CD8-positive, alpha-beta memory T cell (primary cell): ENCODE data around the gene GSG1L2. TPM values are rescaled to one million over a fixed set of nuclear protein-coding genes. Genes with fewer than 3 reads are reported as not detected.
"Not testable (repeated sequence)": the region's sequence is repeated elsewhere in the genome, so short reads cannot be mapped to it uniquely, and the experiment has no call there.

Experiments used
- CTCF ChIA-PET: fragments of 350-600 bp; sonication (Branson Sonifier 250); formaldehyde crosslinking; loops from one replicate; lab custom pipeline; 2021; ENCODE audit warnings: antibody characterized with exemption; lab: Charles Lee
- POLR2A ChIA-PET: fragments of 350-600 bp; sonication (Branson Sonifier 250); formaldehyde crosslinking; loops from one replicate; lab custom pipeline; 2021; ENCODE audit warnings: antibody characterized with exemption; lab: Charles Lee
- DNase-seq, 5 donors: peaks; one replicate each; pipeline versions ENCODE4 v3.0.0 to v3.0.0-alpha.2; 2020 to 2022; ENCODE audit warnings: mixed read lengths in 1 of 5
- H3K27ac ChIP-seq: one replicate; pipeline ENCODE4 v1.7.0; 2013; ENCODE audit warnings: low read depth, mild to moderate bottlenecking, low read length, moderate library complexity
- H3K27me3 ChIP-seq: 2 replicates; pipeline ENCODE4 v1.7.0; 2013; ENCODE audit warnings: low read length, mild to moderate bottlenecking; ENCODE audit not compliant: insufficient read depth, poor library complexity, severe bottlenecking
- H3K36me3 ChIP-seq: 2 replicates; pipeline ENCODE4 v1.7.0; 2013; ENCODE audit warnings: mild to moderate bottlenecking, low read length, moderate library complexity; ENCODE audit not compliant: insufficient read depth
- H3K4me1 ChIP-seq: 2 replicates; pipeline ENCODE4 v1.7.0; 2013; ENCODE audit warnings: mild to moderate bottlenecking, low read length, moderate library complexity; ENCODE audit not compliant: insufficient read depth
- H3K4me3 ChIP-seq: 2 replicates; pipeline ENCODE4 v1.7.0; 2013; ENCODE audit warnings: mild to moderate bottlenecking, low read length
- H3K9me3 ChIP-seq: 2 replicates; pipeline ENCODE4 v1.7.0; 2013; ENCODE audit warnings: mild to moderate bottlenecking, low read length
- H3K27ac Mint-ChIP-seq, 8 donors: one replicate each; pipeline ENCODE4 v1.8.0; 2020 to 2021; ENCODE audit warnings: mixed read lengths in 8 of 8, mild to moderate bottlenecking in 6 of 8, inconsistent platforms in 3 of 8, moderate library complexity in 3 of 8
- H3K27me3 Mint-ChIP-seq, 2 donors: one replicate each; pipeline ENCODE4 v1.8.0; 2020 to 2021; ENCODE audit warnings: mixed read lengths in 2 of 2, mild to moderate bottlenecking in 1 of 2, moderate library complexity in 1 of 2
- H3K36me3 Mint-ChIP-seq, 3 donors: one replicate each; pipeline ENCODE4 v1.8.0; 2020 to 2021; ENCODE audit warnings: mixed read lengths in 3 of 3, inconsistent platforms in 1 of 3, mild to moderate bottlenecking in 1 of 3
- H3K4me1 Mint-ChIP-seq, 3 donors: one replicate each; pipeline ENCODE4 v1.8.0; 2020 to 2021; ENCODE audit warnings: mixed read lengths in 3 of 3, inconsistent platforms in 1 of 3, mild to moderate bottlenecking in 1 of 3
- H3K4me3 Mint-ChIP-seq, 7 donors: one replicate each; pipeline ENCODE4 v1.8.0; 2020 to 2021; ENCODE audit warnings: mixed read lengths in 7 of 7, mild to moderate bottlenecking in 6 of 7, moderate library complexity in 4 of 7, inconsistent platforms in 2 of 7
- H3K9me3 Mint-ChIP-seq, 5 donors: one replicate each; pipeline ENCODE4 v1.8.0; 2020 to 2022; ENCODE audit warnings: mixed read lengths in 5 of 5, mild to moderate bottlenecking in 3 of 5, moderate library complexity in 2 of 5, inconsistent platforms in 1 of 5
- polyA plus RNA-seq: library from polyadenylated mRNA; unstranded; fragments of 300-500 nt; fragmentation: Illumina TruSeq; gene quantifications from one replicate; pipeline ENCODE4 v1.2.3, GENCODE V29; 2021
- total RNA-seq, 2 experiments: library from RNA; stranded (reverse); gene quantifications; one replicate each; pipeline ENCODE4 v1.2.3, GENCODE V29; 2021

The GSG1L2 gene
- total and polyA plus RNA-seq, 3 experiments from 2014 or later = not detected

GRCh38 chr17:9798724-9799123 lies 23.2 kb downstream of the GSG1L2 start:
- no peak overlapping the region for H3K4me3 Mint-ChIP-seq
- no peak overlapping the region for H3K27ac ChIP-seq
- no peaks in the 10 kb centered on the region for H3K36me3 ChIP-seq
- DNase-seq = no peak
- H3K4me3 ChIP-seq = no peak overlapping the region
- no peaks in the 10 kb centered on the region for H3K4me1 ChIP-seq
- H3K4me1 Mint-ChIP-seq = no peaks in the 10 kb centered on the region
- POLR2A ChIA-PET = no interaction called here
- H3K27me3 ChIP-seq = no peaks in the 10 kb centered on the region
- CTCF ChIA-PET = no interaction called here
- peaks cover 0 to 4% (median 0%) of the 10 kb centered on the region in 5 donors for H3K9me3 Mint-ChIP-seq
- no peaks in the 10 kb centered on the region for H3K36me3 Mint-ChIP-seq
- H3K27ac Mint-ChIP-seq = no peak overlapping the region
- no peaks in the 10 kb centered on the region for H3K9me3 ChIP-seq
- peaks cover 4 to 28% of the 10 kb centered on the region in 2 donors for H3K27me3 Mint-ChIP-seq

- no peaks in the 10 kb centered on the region for H3K36me3 ChIP-seq
- CTCF ChIA-PET = no interaction called here
Observed at GRCh38 chr17:9798008-9798407, 23.9 kb downstream of the GSG1L2 start.

GRCh38 chr17:9792181-9792840 lies 29.6 kb downstream of the GSG1L2 start:
- Histone ChIP-seq H3K36me3 (no peaks in the 10 kb centered on the region), H3K27ac (no peak overlapping the region), H3K9me3 (no peaks in the 10 kb centered on the region), H3K4me3 (no peak overlapping the region), H3K27me3 (no peaks in the 10 kb centered on the region), H3K4me1 (no peaks in the 10 kb centered on the region)
- peaks cover under 1 to 16% of the 10 kb centered on the region in 2 donors for H3K27me3 Mint-ChIP-seq
- no peak overlapping the region for H3K27ac Mint-ChIP-seq
- ChIA-PET CTCF (no interaction called here), POLR2A (interaction anchor here (0.5 kb wide), 1 partner anchor 305 kb away, joined by 3 read pairs; no protein-coding TSS in a partner anchor)
- no peaks in the 10 kb centered on the region for H3K9me3 Mint-ChIP-seq
- H3K4me1 Mint-ChIP-seq = no peaks in the 10 kb centered on the region
- no peak for DNase-seq
- no peaks in the 10 kb centered on the region for H3K36me3 Mint-ChIP-seq
- H3K4me3 Mint-ChIP-seq = no peak overlapping the region

More at GRCh38 chr17:9798008-9798407, 23.9 kb downstream of the GSG1L2 start:
- H3K27ac Mint-ChIP-seq = no peak overlapping the region
- H3K4me1 Mint-ChIP-seq = no peaks in the 10 kb centered on the region
- Histone ChIP-seq H3K9me3 (no peaks in the 10 kb centered on the region), H3K4me3 (no peak overlapping the region), H3K4me1 (no peaks in the 10 kb centered on the region), H3K27me3 (no peaks in the 10 kb centered on the region), H3K27ac (no peak overlapping the region)
- H3K36me3 Mint-ChIP-seq = no peaks in the 10 kb centered on the region
- POLR2A ChIA-PET = no interaction called here
- DNase-seq = no peak
- no peak overlapping the region for H3K4me3 Mint-ChIP-seq
- peaks cover 0 to 4% (median 0%) of the 10 kb centered on the region in 5 donors for H3K9me3 Mint-ChIP-seq
- peaks cover 4 to 27% of the 10 kb centered on the region in 2 donors for H3K27me3 Mint-ChIP-seq

GRCh38 chr17:9790889-9791876 lies 30.7 kb downstream of the GSG1L2 start, which contains the start of gene DHRS7C:
DHRS7C (minus strand) TSS chr17:9791592; CDS start chr17:9791284, 308 bp downstream.
- Mint-ChIP-seq H3K4me3 (no peak within 1 kb of the TSS), H3K9me3 (no peaks in the 10 kb centered on the region), H3K27me3 (peaks cover 0 to 11% of the 10 kb centered on the region in 2 donors), H3K27ac (no peak within 1 kb of the TSS), H3K4me1 (no peaks in the 10 kb centered on the region), H3K36me3 (no peaks in the 10 kb centered on the region)
- ChIA-PET CTCF (no interaction called here), POLR2A (no interaction called here)
- Histone ChIP-seq H3K27me3 (no peaks in the 10 kb centered on the region), H3K4me3 (no peak within 1 kb of the TSS), H3K36me3 (no peaks in the 10 kb centered on the region), H3K9me3 (no peaks in the 10 kb centered on the region), H3K4me1 (no peaks in the 10 kb centered on the region), H3K27ac (no peak within 1 kb of the TSS)
- no peak for DNase-seq

- POLR2A ChIA-PET = no interaction called here
- no peaks in the 10 kb centered on the region for H3K9me3 Mint-ChIP-seq
Observed at GRCh38 chr17:9790316-9790715, 31.6 kb downstream of the GSG1L2 start.

GRCh38 chr17:9788601-9789000 lies 33.3 kb downstream of the GSG1L2 start:
- no peaks in the 10 kb centered on the region for H3K27me3 ChIP-seq
- H3K36me3 ChIP-seq = no peaks in the 10 kb centered on the region
- POLR2A ChIA-PET = no interaction called here
- H3K27ac ChIP-seq = no peak overlapping the region
- Mint-ChIP-seq H3K27ac (no peak overlapping the region), H3K36me3 (no peaks in the 10 kb centered on the region), H3K27me3 (peaks cover 0 to 10% of the 10 kb centered on the region in 2 donors), H3K4me3 (no peak overlapping the region), H3K4me1 (no peaks in the 10 kb centered on the region), H3K9me3 (no peaks in the 10 kb centered on the region)
- no peaks in the 10 kb centered on the region for H3K9me3 ChIP-seq
- CTCF ChIA-PET = no interaction called here
- H3K4me3 ChIP-seq = no peak overlapping the region
- DNase-seq = no peak
- H3K4me1 ChIP-seq = no peaks in the 10 kb centered on the region

More at GRCh38 chr17:9790316-9790715, 31.6 kb downstream of the GSG1L2 start:
- H3K4me1 ChIP-seq = no peaks in the 10 kb centered on the region
- H3K27me3 ChIP-seq = no peaks in the 10 kb centered on the region
- H3K4me3 ChIP-seq = no peak overlapping the region
- no peaks in the 10 kb centered on the region for H3K36me3 Mint-ChIP-seq
- CTCF ChIA-PET = no interaction called here
- H3K36me3 ChIP-seq = no peaks in the 10 kb centered on the region
- H3K27ac ChIP-seq = no peak overlapping the region
- H3K4me3 Mint-ChIP-seq = no peak overlapping the region
- H3K9me3 ChIP-seq = no peaks in the 10 kb centered on the region
- H3K27ac Mint-ChIP-seq = no peak overlapping the region
- H3K27me3 Mint-ChIP-seq = peaks cover 0 to 10% of the 10 kb centered on the region in 2 donors
- no peaks in the 10 kb centered on the region for H3K4me1 Mint-ChIP-seq
- no peak for DNase-seq

- Mint-ChIP-seq H3K4me1 (no peaks in the 10 kb centered on the region), H3K27ac (no peak overlapping the region), H3K9me3 (peaks cover 0 to 3% (median 0%) of the 10 kb centered on the region in 5 donors), H3K36me3 (no peaks in the 10 kb centered on the region), H3K4me3 (no peak overlapping the region), H3K27me3 (peaks cover 6 to 35% of the 10 kb centered on the region in 2 donors)
- Histone ChIP-seq H3K27ac (no peak overlapping the region), H3K4me3 (no peak overlapping the region), H3K4me1 (no peaks in the 10 kb centered on the region), H3K36me3 (no peaks in the 10 kb centered on the region), H3K27me3 (no peaks in the 10 kb centered on the region), H3K9me3 (no peaks in the 10 kb centered on the region)
- CTCF ChIA-PET = no interaction called here
- POLR2A ChIA-PET = no interaction called here
- no peak for DNase-seq
Observed at GRCh38 chr17:9784544-9784943, 37.3 kb downstream of the GSG1L2 start.

- POLR2A ChIA-PET = not testable (repeated sequence)
Observed at GRCh38 chr17:9783465-9783864, 38.4 kb downstream of the GSG1L2 start.

More at GRCh38 chr17:9783465-9783864, 38.4 kb downstream of the GSG1L2 start:
- DNase-seq, H3K4me1 ChIP-seq, CTCF ChIA-PET, H3K9me3 Mint-ChIP-seq, H3K36me3 ChIP-seq, H3K4me1 Mint-ChIP-seq, H3K4me3 Mint-ChIP-seq, H3K4me3 ChIP-seq, H3K9me3 ChIP-seq, H3K27me3 ChIP-seq, H3K27ac ChIP-seq, H3K36me3 Mint-ChIP-seq: not testable (repeated sequence)
- H3K27ac Mint-ChIP-seq = peak overlapping the region in 1 of 8 donors; percentile 43
- peaks cover 10 to 25% of the 10 kb centered on the region in 2 donors for H3K27me3 Mint-ChIP-seq
